ENCODE data around the gene PRKAG2.

PRKAG2 gene

GRCh38 chr7:151710646-151711434 is 166.1 kb downstream of the PRKAG2 start:
- peaks cover 0 to 8% (median 6%) of the 10 kb centered on the region in 5 donors for H3K36me3 ChIP-seq (ENCODE audit: control insufficient read depth in 5 of 5, insufficient read depth in 5 of 5, low read length in 5 of 5)
- H3K4me1 ChIP-seq (ENCODE audit: control insufficient read depth in 5 of 5, insufficient read depth in 5 of 5, low read length in 5 of 5), result peaks cover 0 to 3% (median under 1%) of the 10 kb centered on the region in 5 donors
- H3K27ac ChIP-seq (ENCODE audit: low read depth, low read length), result no peak overlapping the region
- no peak overlapping the region for H3K9ac ChIP-seq (ENCODE audit: low read length in 5 of 5)
- no peaks in the 10 kb centered on the region for H3K27me3 ChIP-seq (ENCODE audit: control insufficient read depth in 5 of 5, insufficient read depth in 4 of 5, low read length in 5 of 5)
- no peaks in the 10 kb centered on the region for H3K9me3 ChIP-seq (ENCODE audit: control insufficient read depth in 5 of 5, low read length in 5 of 5)
- no peak overlapping the region for H3K4me3 ChIP-seq (ENCODE audit: low read depth in 1 of 5, low read length in 5 of 5)

GRCh38 chr7:151710121-151710640 is 166.7 kb downstream of the PRKAG2 start:
- no peaks in the 10 kb centered on the region for H3K27me3 ChIP-seq (ENCODE audit: control insufficient read depth in 5 of 5, insufficient read depth in 4 of 5, low read length in 5 of 5)
- H3K9ac ChIP-seq (ENCODE audit: low read length in 5 of 5), result no peak overlapping the region
- H3K27ac ChIP-seq (ENCODE audit: low read depth, low read length), result no peak overlapping the region
- H3K4me3 ChIP-seq (ENCODE audit: low read depth in 1 of 5, low read length in 5 of 5), result no peak overlapping the region
- H3K36me3 ChIP-seq (ENCODE audit: control insufficient read depth in 5 of 5, insufficient read depth in 5 of 5, low read length in 5 of 5), result peaks cover 0 to 8% (median 6%) of the 10 kb centered on the region in 5 donors
- H3K4me1 ChIP-seq (ENCODE audit: control insufficient read depth in 5 of 5, insufficient read depth in 5 of 5, low read length in 5 of 5), result peaks cover 0 to 9% (median 7%) of the 10 kb centered on the region in 5 donors
- H3K9me3 ChIP-seq (ENCODE audit: control insufficient read depth in 5 of 5, low read length in 5 of 5), result no peaks in the 10 kb centered on the region

GRCh38 chr7:151709141-151710038 is 167.5 kb downstream of the PRKAG2 start:
- Histone ChIP-seq H3K27ac (ENCODE audit: low read depth, low read length) (no peak overlapping the region), H3K36me3 (ENCODE audit: control insufficient read depth in 5 of 5, insufficient read depth in 5 of 5, low read length in 5 of 5) (peaks cover 0 to 8% (median 6%) of the 10 kb centered on the region in 5 donors), H3K4me1 (ENCODE audit: control insufficient read depth in 5 of 5, insufficient read depth in 5 of 5, low read length in 5 of 5) (peaks cover 0 to 9% (median 8%) of the 10 kb centered on the region in 5 donors), H3K9ac (ENCODE audit: low read length in 5 of 5) (no peak overlapping the region), H3K4me3 (ENCODE audit: low read depth in 1 of 5, low read length in 5 of 5) (no peak overlapping the region), H3K27me3 (ENCODE audit: control insufficient read depth in 5 of 5, insufficient read depth in 4 of 5, low read length in 5 of 5) (no peaks in the 10 kb centered on the region), H3K9me3 (ENCODE audit: control insufficient read depth in 5 of 5, low read length in 5 of 5) (no peaks in the 10 kb centered on the region)

GRCh38 chr7:151708610-151709009 is 168.3 kb downstream of the PRKAG2 start:
- H3K9ac ChIP-seq (ENCODE audit: low read length in 5 of 5), result no peak overlapping the region
- no peak overlapping the region for H3K4me3 ChIP-seq (ENCODE audit: low read depth in 1 of 5, low read length in 5 of 5)
- H3K36me3 ChIP-seq (ENCODE audit: control insufficient read depth in 5 of 5, insufficient read depth in 5 of 5, low read length in 5 of 5), result peaks cover 0 to 8% (median 6%) of the 10 kb centered on the region in 5 donors
- H3K9me3 ChIP-seq (ENCODE audit: control insufficient read depth in 5 of 5, low read length in 5 of 5), result no peaks in the 10 kb centered on the region
- peaks cover 0 to 9% (median 8%) of the 10 kb centered on the region in 5 donors for H3K4me1 ChIP-seq (ENCODE audit: control insufficient read depth in 5 of 5, insufficient read depth in 5 of 5, low read length in 5 of 5)
- H3K27me3 ChIP-seq (ENCODE audit: control insufficient read depth in 5 of 5, insufficient read depth in 4 of 5, low read length in 5 of 5), result no peaks in the 10 kb centered on the region
- no peak overlapping the region for H3K27ac ChIP-seq (ENCODE audit: low read depth, low read length)

- no peaks in the 10 kb centered on the region for H3K27me3 ChIP-seq (ENCODE audit: control insufficient read depth in 5 of 5, insufficient read depth in 4 of 5, low read length in 5 of 5)
- H3K9ac ChIP-seq (ENCODE audit: low read length in 5 of 5), result no peak overlapping the region
- H3K4me1 ChIP-seq (ENCODE audit: control insufficient read depth in 5 of 5, insufficient read depth in 5 of 5, low read length in 5 of 5), result peaks cover 0 to 9% (median 8%) of the 10 kb centered on the region in 5 donors
- H3K4me3 ChIP-seq (ENCODE audit: low read depth in 1 of 5, low read length in 5 of 5), result no peak overlapping the region
- no peak overlapping the region for H3K27ac ChIP-seq (ENCODE audit: low read depth, low read length)
- peaks cover 0 to 8% (median 6%) of the 10 kb centered on the region in 5 donors for H3K36me3 ChIP-seq (ENCODE audit: control insufficient read depth in 5 of 5, insufficient read depth in 5 of 5, low read length in 5 of 5)
- H3K9me3 ChIP-seq (ENCODE audit: control insufficient read depth in 5 of 5, low read length in 5 of 5), result no peaks in the 10 kb centered on the region
Observed at GRCh38 chr7:151707757-151708156, 169.2 kb downstream of the PRKAG2 start.

GRCh38 chr7:151707105-151707469 is 169.8 kb downstream of the PRKAG2 start:
- H3K4me1 ChIP-seq (ENCODE audit: control insufficient read depth in 5 of 5, insufficient read depth in 5 of 5, low read length in 5 of 5), result peaks cover 0 to 9% (median 8%) of the 10 kb centered on the region in 5 donors
- H3K27ac ChIP-seq (ENCODE audit: low read depth, low read length), result no peak overlapping the region
- H3K4me3 ChIP-seq (ENCODE audit: low read depth in 1 of 5, low read length in 5 of 5), result no peak overlapping the region

GRCh38 chr7:151706277-151707104 is 170.4 kb downstream of the PRKAG2 start:
- Histone ChIP-seq H3K9me3 (ENCODE audit: control insufficient read depth in 5 of 5, low read length in 5 of 5) (no peaks in the 10 kb centered on the region), H3K27ac (ENCODE audit: low read depth, low read length) (no peak overlapping the region), H3K9ac (ENCODE audit: low read length in 5 of 5) (no peak overlapping the region), H3K36me3 (ENCODE audit: control insufficient read depth in 5 of 5, insufficient read depth in 5 of 5, low read length in 5 of 5) (peaks cover 0 to 11% (median 7%) of the 10 kb centered on the region in 5 donors), H3K4me3 (ENCODE audit: low read depth in 1 of 5, low read length in 5 of 5) (no peak overlapping the region), H3K4me1 (ENCODE audit: control insufficient read depth in 5 of 5, insufficient read depth in 5 of 5, low read length in 5 of 5) (peaks cover 0 to 9% (median 8%) of the 10 kb centered on the region in 5 donors), H3K27me3 (ENCODE audit: control insufficient read depth in 5 of 5, insufficient read depth in 4 of 5, low read length in 5 of 5) (no peaks in the 10 kb centered on the region)

More at GRCh38 chr7:151707105-151707469, 169.8 kb downstream of the PRKAG2 start:
- H3K36me3 ChIP-seq (ENCODE audit: control insufficient read depth in 5 of 5, insufficient read depth in 5 of 5, low read length in 5 of 5), result peaks cover 0 to 8% (median 7%) of the 10 kb centered on the region in 5 donors
- H3K9me3 ChIP-seq (ENCODE audit: control insufficient read depth in 5 of 5, low read length in 5 of 5), result no peaks in the 10 kb centered on the region
- no peaks in the 10 kb centered on the region for H3K27me3 ChIP-seq (ENCODE audit: control insufficient read depth in 5 of 5, insufficient read depth in 4 of 5, low read length in 5 of 5)
- H3K9ac ChIP-seq (ENCODE audit: low read length in 5 of 5), result no peak overlapping the region

- H3K4me3 ChIP-seq (ENCODE audit: low read depth in 1 of 5, low read length in 5 of 5), result no peak overlapping the region
- H3K9ac ChIP-seq (ENCODE audit: low read length in 5 of 5), result peak overlapping the region in 1 of 5 donors; percentile 2
- no peaks in the 10 kb centered on the region for H3K9me3 ChIP-seq (ENCODE audit: control insufficient read depth in 5 of 5, low read length in 5 of 5)
- no peaks in the 10 kb centered on the region for H3K27me3 ChIP-seq (ENCODE audit: control insufficient read depth in 5 of 5, insufficient read depth in 4 of 5, low read length in 5 of 5)
- no peak overlapping the region for H3K27ac ChIP-seq (ENCODE audit: low read depth, low read length)
- peaks cover 0 to 11% (median 7%) of the 10 kb centered on the region in 5 donors for H3K36me3 ChIP-seq (ENCODE audit: control insufficient read depth in 5 of 5, insufficient read depth in 5 of 5, low read length in 5 of 5)
- H3K4me1 ChIP-seq (ENCODE audit: control insufficient read depth in 5 of 5, insufficient read depth in 5 of 5, low read length in 5 of 5), result peaks cover 0 to 9% (median 8%) of the 10 kb centered on the region in 5 donors
Observed at GRCh38 chr7:151705636-151706276, 171.2 kb downstream of the PRKAG2 start.
